IPS-18a (cell line): ENCODE measurements around the gene ASF1B.

ENCODE experiments used
- H3K27ac ChIP-seq: one replicate; pipeline ENCODE4 v1.5.1; 2013; ENCODE audit warnings: low read length
- H3K27me3 ChIP-seq: one replicate; pipeline ENCODE4 v1.6.1; 2013; ENCODE audit warnings: mild to moderate bottlenecking, low read length; ENCODE audit not compliant: control insufficient read depth, insufficient read depth
- H3K36me3 ChIP-seq: one replicate; pipeline ENCODE4 v1.6.1; 2013; ENCODE audit warnings: low read depth, low read length; ENCODE audit not compliant: control insufficient read depth
- H3K4me1 ChIP-seq: one replicate; pipeline ENCODE4 v1.6.1; 2013; ENCODE audit warnings: low read depth, low read length; ENCODE audit not compliant: control insufficient read depth
- H3K4me3 ChIP-seq: one replicate; pipeline ENCODE4 v1.5.1; 2013; ENCODE audit warnings: low read length
- H3K9ac ChIP-seq: one replicate; pipeline ENCODE4 v1.6.1; 2013; ENCODE audit warnings: mild to moderate bottlenecking, low read length, moderate library complexity
- H3K9me3 ChIP-seq: one replicate; pipeline ENCODE4 v1.6.1; 2013; ENCODE audit warnings: low read depth, low read length; ENCODE audit not compliant: control insufficient read depth

Gene ASF1B

GRCh38 chr19:14158276-14159023, 22.1 kb upstream of the ASF1B start:
- H3K36me3 ChIP-seq: peaks cover 65% of the 10 kb centered on the region
- H3K27ac ChIP-seq: no peak overlapping the region
- H3K4me1 ChIP-seq: no peaks in the 10 kb centered on the region

DNA sequence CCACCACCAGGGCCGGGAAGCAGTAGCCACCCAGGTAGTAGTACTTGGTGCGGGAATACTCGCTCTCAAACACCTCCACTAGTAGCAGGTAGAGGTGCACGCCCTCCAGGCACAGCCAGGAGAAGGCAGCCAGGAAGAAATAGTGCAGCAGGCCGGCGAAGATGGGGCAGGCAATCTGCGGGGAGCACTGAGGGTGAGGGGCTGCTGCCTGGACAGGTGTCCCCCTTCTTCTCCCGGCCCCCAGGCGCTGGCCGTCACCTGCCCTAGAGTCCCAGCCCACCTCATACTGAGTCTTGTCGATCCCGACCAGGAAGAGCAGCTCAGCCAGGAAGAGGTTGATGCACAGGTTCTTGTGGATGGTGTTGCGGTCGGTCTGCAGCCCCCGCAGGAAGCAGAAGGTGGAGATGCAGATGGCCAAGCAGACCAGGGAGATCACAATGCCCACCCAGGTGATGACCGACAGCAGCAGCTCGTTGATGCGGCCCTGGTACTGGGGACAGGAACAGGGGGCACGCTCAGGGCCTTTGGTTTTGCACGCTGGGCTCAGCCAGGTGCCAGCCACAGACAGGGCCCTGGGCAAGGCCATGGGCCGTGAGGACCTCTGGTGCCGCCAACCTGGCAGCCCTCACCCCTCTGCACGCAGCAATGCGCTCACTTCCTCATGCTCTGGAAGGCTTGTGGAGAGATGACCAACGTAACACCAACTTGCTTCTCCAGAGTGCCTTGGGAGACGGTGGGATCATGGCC, 20.8 kb upstream of the ASF1B start:
- Histone ChIP-seq H3K4me3 (no peak overlapping the region), H3K36me3 (peaks cover 68% of the 10 kb centered on the region), H3K9me3 (no peaks in the 10 kb centered on the region), H3K4me1 (no peaks in the 10 kb centered on the region), H3K27me3 (no peaks in the 10 kb centered on the region), H3K9ac (no peak overlapping the region), H3K27ac (no peak overlapping the region)

More at GRCh38 chr19:14158276-14159023, 22.1 kb upstream of the ASF1B start:
- no peak overlapping the region for H3K9ac ChIP-seq
- H3K27me3 ChIP-seq: no peaks in the 10 kb centered on the region
- no peaks in the 10 kb centered on the region for H3K9me3 ChIP-seq
- no peak overlapping the region for H3K4me3 ChIP-seq

DNA sequence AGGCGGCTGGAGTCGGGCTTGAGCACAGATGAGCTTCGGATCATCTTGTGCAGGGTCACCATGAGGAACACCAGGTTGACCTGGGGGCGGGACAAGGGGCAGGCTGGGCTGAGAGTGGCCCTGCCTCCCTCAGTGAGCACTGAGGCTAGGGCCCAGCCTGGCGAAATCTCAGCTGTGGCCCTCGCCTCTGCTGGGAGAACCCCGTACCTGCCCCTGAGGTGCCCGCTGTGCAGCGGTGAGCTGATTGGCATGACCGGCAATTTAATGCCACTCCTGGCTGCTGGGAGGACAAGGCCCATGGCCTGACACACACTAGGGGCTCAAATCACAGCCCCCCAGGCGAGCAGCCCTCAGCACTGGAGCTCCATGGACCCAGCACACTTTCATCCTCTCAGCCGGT, 19.7 kb upstream of the ASF1B start:
- Histone ChIP-seq H3K4me3 (no peak overlapping the region), H3K9me3 (no peaks in the 10 kb centered on the region), H3K9ac (no peak overlapping the region), H3K36me3 (peaks cover 68% of the 10 kb centered on the region), H3K4me1 (no peaks in the 10 kb centered on the region), H3K27ac (no peak overlapping the region), H3K27me3 (no peaks in the 10 kb centered on the region)

GRCh38 chr19:14155371-14155770, 19.0 kb upstream of the ASF1B start:
- H3K27me3 ChIP-seq: no peaks in the 10 kb centered on the region
- H3K36me3 ChIP-seq: peaks cover 68% of the 10 kb centered on the region
- no peak overlapping the region for H3K27ac ChIP-seq
- no peak overlapping the region for H3K9ac ChIP-seq
- H3K4me1 ChIP-seq: no peaks in the 10 kb centered on the region
- H3K4me3 ChIP-seq: no peak overlapping the region
- H3K9me3 ChIP-seq: no peaks in the 10 kb centered on the region

DNA sequence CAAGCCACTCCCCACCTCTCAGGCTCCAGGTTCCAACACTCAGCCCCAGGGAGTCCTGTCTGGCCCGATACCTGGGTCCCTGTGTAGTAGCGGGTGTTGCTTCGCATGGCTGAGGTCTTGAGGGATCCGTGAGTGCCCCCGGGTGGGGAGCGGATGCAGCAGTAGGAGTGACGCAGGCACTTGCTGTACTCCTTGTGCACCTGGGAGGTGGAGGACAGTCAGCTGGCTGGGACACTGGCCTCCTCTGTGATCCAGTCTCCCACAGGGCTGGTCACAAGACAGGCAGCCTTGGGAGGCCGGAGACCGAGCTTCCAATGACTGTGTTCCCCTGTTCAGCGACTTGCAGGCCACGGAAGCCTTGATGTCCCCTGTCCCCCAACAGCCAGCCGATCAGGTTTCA, 16.3 kb upstream of the ASF1B start:
- Histone ChIP-seq H3K9me3 (no peaks in the 10 kb centered on the region), H3K36me3 (peaks cover 48% of the 10 kb centered on the region), H3K9ac (no peak overlapping the region), H3K27ac (no peak overlapping the region), H3K4me1 (peaks cover 12% of the 10 kb centered on the region), H3K27me3 (no peaks in the 10 kb centered on the region), H3K4me3 (no peak overlapping the region)

DNA sequence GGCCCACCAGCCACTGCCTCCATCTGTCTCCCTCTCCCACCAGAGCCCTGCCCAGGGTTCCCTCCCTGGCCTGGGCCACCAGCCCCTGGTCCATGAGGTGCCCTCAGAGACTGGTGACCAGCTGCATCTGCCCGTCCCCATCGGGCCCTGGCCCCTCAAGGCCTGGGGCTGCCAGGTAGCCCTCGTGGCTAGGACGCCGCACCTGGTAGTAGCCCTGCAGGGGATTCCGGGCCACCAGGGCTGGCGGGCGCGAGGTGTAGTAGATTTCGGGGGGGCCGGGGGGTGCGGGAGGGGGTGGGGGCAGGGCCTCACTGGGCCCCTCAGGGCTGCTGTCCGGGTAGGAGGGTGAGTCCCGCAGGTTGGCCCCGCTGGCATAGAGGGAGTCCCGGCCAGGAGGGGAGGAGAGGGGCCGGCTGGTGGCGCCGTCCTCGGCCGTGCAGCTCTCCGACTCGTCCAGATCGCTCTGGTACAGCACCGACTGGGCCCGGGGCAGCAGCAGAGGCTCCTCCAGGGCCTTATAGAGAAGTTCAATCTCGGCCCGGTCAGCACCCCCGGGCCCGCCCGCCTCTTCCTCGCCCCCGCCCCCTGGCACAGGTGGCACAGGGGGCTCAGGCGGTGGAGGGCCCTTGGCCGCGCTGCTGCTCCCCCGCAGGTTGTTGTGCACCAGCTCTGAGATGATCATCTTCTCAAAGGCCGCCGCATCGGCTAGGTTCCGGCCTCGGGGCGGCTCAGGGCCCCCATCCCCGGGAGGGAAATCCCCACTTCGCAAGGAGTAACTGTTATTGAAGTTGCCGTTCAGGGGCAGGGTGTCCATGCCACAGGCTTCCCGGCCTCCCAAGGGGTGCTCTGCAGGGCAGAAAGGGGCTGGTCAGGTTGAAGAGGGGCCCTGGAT, 14.6 kb upstream of the ASF1B start:
- Histone ChIP-seq H3K9ac (no peak overlapping the region), H3K27me3 (no peaks in the 10 kb centered on the region), H3K4me3 (no peak overlapping the region), H3K4me1 (peaks cover 12% of the 10 kb centered on the region), H3K36me3 (peaks cover 34% of the 10 kb centered on the region), H3K27ac (no peak overlapping the region), H3K9me3 (no peaks in the 10 kb centered on the region)

DNA sequence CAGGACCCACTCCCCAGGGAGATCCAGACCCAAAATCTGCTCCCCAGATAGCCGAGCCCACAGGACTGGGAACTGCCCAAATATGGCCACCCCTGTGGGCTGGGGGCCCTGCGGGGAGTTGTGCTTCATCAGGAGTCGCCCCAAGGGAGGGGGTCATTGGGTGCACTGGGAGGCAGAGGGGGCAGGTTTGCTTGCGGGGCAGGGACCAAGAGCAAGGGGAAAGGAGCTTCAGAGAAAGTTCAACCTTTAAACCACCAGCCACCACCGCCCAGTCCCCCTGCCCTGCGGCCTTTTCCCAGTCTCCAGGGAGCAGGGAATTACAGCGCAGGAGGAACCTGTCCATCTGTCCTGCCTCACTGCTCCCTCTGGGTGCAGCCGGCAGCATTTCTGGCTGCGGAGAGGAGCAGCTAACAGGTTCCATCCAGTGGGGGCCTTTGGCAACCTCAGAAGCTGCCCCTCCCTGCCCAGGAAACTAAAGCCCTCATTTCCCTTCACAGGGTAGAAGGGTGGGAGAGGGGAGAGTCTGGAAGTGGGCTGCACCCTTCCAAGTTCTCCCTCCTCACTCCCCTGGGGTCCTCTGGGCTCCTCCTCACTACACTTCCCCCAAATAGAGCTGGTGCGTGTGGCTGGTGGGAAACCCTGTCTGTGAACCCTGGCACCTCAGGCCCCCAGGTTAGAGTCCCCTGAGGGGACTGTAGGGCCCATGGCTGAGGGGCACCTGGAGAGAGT, 13.8 kb upstream of the ASF1B start:
- no peak overlapping the region for H3K4me3 ChIP-seq
- H3K27me3 ChIP-seq: no peaks in the 10 kb centered on the region
- H3K9ac ChIP-seq: no peak overlapping the region
- H3K9me3 ChIP-seq: no peaks in the 10 kb centered on the region
- peaks cover 12% of the 10 kb centered on the region for H3K4me1 ChIP-seq
- no peak overlapping the region for H3K27ac ChIP-seq
- peaks cover 27% of the 10 kb centered on the region for H3K36me3 ChIP-seq

DNA sequence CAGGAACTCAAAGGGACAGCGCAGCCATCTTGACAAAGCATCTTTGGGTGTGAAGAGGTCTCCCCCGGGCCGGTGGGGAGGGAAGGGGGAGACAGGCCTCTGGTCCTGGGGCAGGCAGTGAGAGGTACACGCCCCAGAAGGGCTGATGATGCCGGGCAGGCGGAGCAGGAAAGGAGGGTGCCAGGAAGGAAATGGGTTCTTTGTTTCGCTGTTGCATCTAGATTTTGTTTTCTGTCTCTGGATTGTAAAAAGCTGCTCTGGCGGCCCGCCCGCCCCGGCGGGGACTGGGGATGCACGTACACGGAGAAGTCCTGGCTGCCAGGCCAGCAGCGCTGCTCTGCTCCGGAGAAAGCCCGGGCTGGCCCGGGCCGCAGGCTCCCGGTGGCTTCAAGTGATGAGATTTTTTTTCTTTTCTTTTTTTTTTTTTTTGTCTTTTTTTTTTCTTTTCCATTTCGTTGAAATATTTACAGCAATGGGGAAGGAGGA, 13.2 kb upstream of the ASF1B start:
- Histone ChIP-seq H3K4me1 (peaks cover 12% of the 10 kb centered on the region), H3K9me3 (no peaks in the 10 kb centered on the region), H3K36me3 (peaks cover 23% of the 10 kb centered on the region), H3K27me3 (no peaks in the 10 kb centered on the region), H3K9ac (no peak overlapping the region), H3K27ac (no peak overlapping the region), H3K4me3 (no peak overlapping the region)

DNA sequence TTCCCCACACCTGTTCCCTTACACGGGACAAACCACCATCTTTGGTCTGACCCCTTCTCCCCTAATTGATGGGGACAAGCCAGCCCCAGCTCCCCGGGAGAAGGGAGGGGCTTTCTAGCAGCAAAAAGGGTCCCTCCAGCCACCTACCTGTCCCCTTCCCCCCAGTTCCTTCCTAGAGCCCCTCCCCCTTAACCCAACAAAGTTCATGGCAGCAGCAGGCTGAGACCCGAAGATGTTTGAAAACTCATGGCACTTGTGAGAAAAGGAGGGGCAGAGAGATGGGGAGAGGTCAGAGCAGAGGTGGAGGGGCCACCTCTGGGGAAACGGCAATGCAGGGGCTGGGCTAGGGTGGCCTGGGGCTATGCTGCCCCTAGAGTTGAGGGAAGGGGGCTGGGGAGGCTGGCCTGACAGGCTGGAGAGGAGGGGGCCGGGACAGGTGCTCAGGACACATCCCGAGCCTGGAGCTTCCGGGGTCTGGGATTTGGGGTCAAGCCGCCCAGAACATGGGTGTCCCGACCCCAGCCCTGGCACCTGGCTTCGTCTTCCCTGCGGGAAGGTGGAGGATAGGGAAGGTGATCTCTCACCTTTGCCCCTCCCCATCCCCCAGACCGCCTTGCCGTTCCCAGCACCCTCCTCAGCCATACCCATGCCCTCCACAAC, 12.5 kb upstream of the ASF1B start:
- Histone ChIP-seq H3K4me1 (peaks cover 12% of the 10 kb centered on the region), H3K27me3 (no peaks in the 10 kb centered on the region), H3K27ac (no peak overlapping the region), H3K9me3 (no peaks in the 10 kb centered on the region), H3K36me3 (peaks cover 20% of the 10 kb centered on the region), H3K4me3 (no peak overlapping the region), H3K9ac (no peak overlapping the region)

GRCh38 chr19:14147797-14148605, 11.6 kb upstream of the ASF1B start:
- no peak overlapping the region for H3K9ac ChIP-seq
- H3K27ac ChIP-seq: no peak overlapping the region
- no peaks in the 10 kb centered on the region for H3K27me3 ChIP-seq
- H3K4me1 ChIP-seq: peaks cover 12% of the 10 kb centered on the region
- H3K9me3 ChIP-seq: no peaks in the 10 kb centered on the region
- H3K4me3 ChIP-seq: no peak overlapping the region
- H3K36me3 ChIP-seq: peaks cover 17% of the 10 kb centered on the region
